Measurements from ENCODE around the gene SP1.
"Not testable (repeated sequence)": the region's sequence is repeated elsewhere in the genome, so short reads cannot be mapped to it uniquely, and the experiment has no call there.

SP1 gene

GRCh38 chr12:53410951-53411350, 31.0 kb downstream of the SP1 start:
- Histone ChIP-seq H3K4me1 (ENCODE audit: control insufficient read depth, insufficient read depth, low read length) (peaks cover 22% of the 10 kb centered on the region), H3K36me3 (ENCODE audit: control insufficient read depth, insufficient read depth, low read length) (peaks cover 36% of the 10 kb centered on the region), H3K27me3 (ENCODE audit: control insufficient read depth, insufficient read depth, low read length, poor library complexity, severe bottlenecking) (no peaks in the 10 kb centered on the region), H3K9me3 (ENCODE audit: control insufficient read depth, low read length) (no peaks in the 10 kb centered on the region), H3K4me3 (ENCODE audit: insufficient read depth, low read depth, low read length) (no peak overlapping the region), H3K27ac (ENCODE audit: insufficient read depth, low read depth, low read length, poor library complexity, severe bottlenecking) (no peak overlapping the region)
- 96 to 98% methylated on average over 5 of the region's 5 CpGs for WGBS, 2 experiments

DNA sequence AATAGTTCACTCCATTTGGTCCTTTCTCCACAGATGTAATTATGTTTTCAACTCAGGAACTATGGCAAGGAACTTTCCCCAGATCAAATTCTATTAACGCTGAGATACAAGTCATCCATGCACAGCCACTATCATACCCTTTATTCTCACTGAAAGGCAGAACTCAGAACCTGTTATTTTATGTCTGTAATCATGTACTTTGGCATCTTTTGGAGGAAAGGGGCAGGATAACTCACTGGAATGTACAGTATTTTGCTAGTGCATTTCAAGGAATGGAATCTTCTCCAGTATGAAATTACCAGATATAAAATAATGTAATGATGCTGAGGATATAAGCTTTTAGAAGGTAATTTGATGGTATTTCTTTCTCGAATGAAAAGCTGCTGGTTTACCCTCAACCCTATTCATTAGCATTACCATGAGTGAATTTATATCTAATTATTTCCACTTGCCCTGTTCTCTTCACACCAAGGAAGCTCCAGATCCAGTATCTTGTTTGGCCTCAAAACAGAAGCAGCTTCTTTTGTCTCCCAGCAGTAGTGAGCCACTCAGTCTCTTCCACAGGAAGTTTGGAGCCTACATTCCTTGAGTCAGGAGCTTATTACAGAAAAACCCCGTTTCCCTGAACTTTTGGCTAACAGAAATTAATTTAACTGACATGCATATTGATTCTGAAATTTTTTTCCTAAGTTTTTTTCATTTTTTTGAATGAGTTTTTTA, 33.7 kb downstream of the SP1 start:
- H3K9me3 ChIP-seq (ENCODE audit: control insufficient read depth, low read length) = no peaks in the 10 kb centered on the region
- no peaks in the 10 kb centered on the region for H3K27me3 ChIP-seq (ENCODE audit: control insufficient read depth, insufficient read depth, low read length, poor library complexity, severe bottlenecking)
- WGBS, 2 experiments = 89 to 98% methylated on average over 3 of the region's 3 CpGs
- peaks cover 22% of the 10 kb centered on the region for H3K4me1 ChIP-seq (ENCODE audit: control insufficient read depth, insufficient read depth, low read length)
- no peak overlapping the region for H3K4me3 ChIP-seq (ENCODE audit: insufficient read depth, low read depth, low read length)
- peaks cover 27% of the 10 kb centered on the region for H3K36me3 ChIP-seq (ENCODE audit: control insufficient read depth, insufficient read depth, low read length)
- peak overlapping the region; percentile 50 for H3K27ac ChIP-seq (ENCODE audit: insufficient read depth, low read depth, low read length, poor library complexity, severe bottlenecking)

GRCh38 chr12:53414756-53415417, 34.9 kb downstream of the SP1 start:
- Histone ChIP-seq H3K4me1 (ENCODE audit: control insufficient read depth, insufficient read depth, low read length) (peaks cover 22% of the 10 kb centered on the region), H3K9me3 (ENCODE audit: control insufficient read depth, low read length) (no peaks in the 10 kb centered on the region), H3K4me3 (ENCODE audit: insufficient read depth, low read depth, low read length) (no peak overlapping the region), H3K27ac (ENCODE audit: insufficient read depth, low read depth, low read length, poor library complexity, severe bottlenecking) (peak overlapping the region; percentile 75), H3K27me3 (ENCODE audit: control insufficient read depth, insufficient read depth, low read length, poor library complexity, severe bottlenecking) (no peaks in the 10 kb centered on the region), H3K36me3 (ENCODE audit: control insufficient read depth, insufficient read depth, low read length) (peaks cover 18% of the 10 kb centered on the region)
- 92 to 97% methylated on average over 3 of the region's 3 CpGs for WGBS, 2 experiments

DNA sequence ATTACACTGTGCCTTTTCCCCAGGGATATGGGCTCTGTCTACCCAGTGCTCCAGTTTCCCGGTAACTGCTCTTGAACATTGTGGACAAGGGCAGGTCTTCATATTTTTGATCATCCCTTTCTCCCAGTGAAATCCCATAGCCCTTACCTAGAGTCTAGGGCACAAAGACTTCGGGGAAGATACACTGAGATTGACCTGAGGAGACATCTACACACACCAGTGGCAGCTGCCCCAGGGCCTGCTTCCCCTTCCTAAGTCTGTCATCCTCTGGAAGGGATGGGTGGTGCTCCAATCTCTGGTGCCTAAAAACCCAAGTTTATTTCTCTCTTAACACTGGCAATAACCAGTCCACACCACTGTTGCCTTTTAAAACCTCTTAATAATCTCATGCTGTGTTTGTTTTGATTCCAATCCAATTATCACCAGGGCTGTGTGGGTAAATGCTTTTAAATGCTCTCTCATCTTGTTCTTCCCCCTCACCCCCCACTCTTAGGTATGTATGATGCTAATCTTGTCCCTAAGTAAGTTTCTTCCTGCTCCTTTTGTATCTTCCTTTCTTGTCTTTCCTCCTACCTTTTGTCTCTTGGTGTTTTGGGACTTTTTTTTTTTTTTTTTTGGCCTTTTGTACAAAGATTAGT, 35.9 kb downstream of the SP1 start:
- peaks cover 22% of the 10 kb centered on the region for H3K4me1 ChIP-seq (ENCODE audit: control insufficient read depth, insufficient read depth, low read length)
- not testable (repeated sequence) for H3K9me3 ChIP-seq (ENCODE audit: control insufficient read depth, low read length); H3K27me3 ChIP-seq (ENCODE audit: control insufficient read depth, insufficient read depth, low read length, poor library complexity, severe bottlenecking); H3K4me3 ChIP-seq (ENCODE audit: insufficient read depth, low read depth, low read length)
- peaks cover 11% of the 10 kb centered on the region for H3K36me3 ChIP-seq (ENCODE audit: control insufficient read depth, insufficient read depth, low read length)
- H3K27ac ChIP-seq (ENCODE audit: insufficient read depth, low read depth, low read length, poor library complexity, severe bottlenecking) = peak overlapping the region; percentile 69
- WGBS, 2 experiments = 81 to 83% methylated on average over 2 of the region's 2 CpGs

DNA sequence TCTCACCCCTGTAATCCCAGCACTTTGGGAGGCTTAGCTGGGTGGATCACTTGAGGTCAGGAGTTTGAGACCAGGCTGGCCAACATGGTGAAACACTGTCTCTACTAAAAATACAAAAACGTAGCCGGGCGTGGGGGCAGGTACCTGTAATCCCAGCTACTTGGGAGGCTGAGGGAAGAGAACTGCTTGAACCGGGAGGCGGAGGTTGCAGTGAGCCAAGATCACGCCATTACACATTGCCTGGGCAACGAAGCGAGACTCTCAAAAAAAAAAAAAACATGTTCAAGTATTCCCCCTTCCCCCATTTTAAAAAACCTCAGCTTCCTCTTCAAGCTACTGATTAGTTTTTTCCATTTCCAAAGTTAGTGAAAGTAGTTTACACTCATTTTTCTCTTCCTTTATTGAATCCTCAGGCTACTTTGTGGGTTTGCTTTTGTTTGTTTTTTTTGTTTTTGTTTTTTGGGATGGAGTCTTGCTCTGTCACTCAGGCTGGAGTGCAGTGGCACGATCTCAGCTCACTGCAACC, 37.4 kb downstream of the SP1 start:
- not testable (repeated sequence) for H3K9me3 ChIP-seq (ENCODE audit: control insufficient read depth, low read length); H3K27me3 ChIP-seq (ENCODE audit: control insufficient read depth, insufficient read depth, low read length, poor library complexity, severe bottlenecking); H3K4me3 ChIP-seq (ENCODE audit: insufficient read depth, low read depth, low read length); H3K27ac ChIP-seq (ENCODE audit: insufficient read depth, low read depth, low read length, poor library complexity, severe bottlenecking); H3K36me3 ChIP-seq (ENCODE audit: control insufficient read depth, insufficient read depth, low read length)
- H3K4me1 ChIP-seq (ENCODE audit: control insufficient read depth, insufficient read depth, low read length) = peaks cover 22% of the 10 kb centered on the region
- WGBS, 2 experiments = 95 to 97% methylated on average over 9 of the region's 9 CpGs

DNA sequence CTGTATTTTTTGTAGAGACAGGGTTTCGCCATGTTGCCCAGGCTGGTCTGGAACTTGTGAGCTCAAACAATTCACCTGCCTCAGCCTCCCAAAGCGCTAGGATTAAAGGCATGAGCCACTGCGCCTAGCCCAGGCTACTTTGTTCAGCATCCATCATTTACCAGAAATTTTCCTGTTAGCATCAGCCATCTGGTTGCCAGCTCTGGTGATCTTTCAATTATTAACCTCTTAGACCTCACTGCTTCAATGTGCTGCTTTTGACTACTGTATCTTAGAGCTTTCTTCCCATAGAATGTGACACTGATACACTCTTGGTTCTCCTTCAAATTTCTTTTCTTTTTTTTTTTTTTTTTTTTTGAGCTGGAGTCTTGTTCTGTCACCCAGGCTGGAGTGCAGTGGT, 38.2 kb downstream of the SP1 start:
- 94 to 95% methylated on average over 3 of the region's 3 CpGs for WGBS, 2 experiments
- Histone ChIP-seq H3K27ac (ENCODE audit: insufficient read depth, low read depth, low read length, poor library complexity, severe bottlenecking) (no peak overlapping the region), H3K9me3 (ENCODE audit: control insufficient read depth, low read length) (no peaks in the 10 kb centered on the region), H3K36me3 (ENCODE audit: control insufficient read depth, insufficient read depth, low read length) (no peaks in the 10 kb centered on the region), H3K27me3 (ENCODE audit: control insufficient read depth, insufficient read depth, low read length, poor library complexity, severe bottlenecking) (no peaks in the 10 kb centered on the region), H3K4me1 (ENCODE audit: control insufficient read depth, insufficient read depth, low read length) (peaks cover 19% of the 10 kb centered on the region), H3K4me3 (ENCODE audit: insufficient read depth, low read depth, low read length) (no peak overlapping the region)

DNA sequence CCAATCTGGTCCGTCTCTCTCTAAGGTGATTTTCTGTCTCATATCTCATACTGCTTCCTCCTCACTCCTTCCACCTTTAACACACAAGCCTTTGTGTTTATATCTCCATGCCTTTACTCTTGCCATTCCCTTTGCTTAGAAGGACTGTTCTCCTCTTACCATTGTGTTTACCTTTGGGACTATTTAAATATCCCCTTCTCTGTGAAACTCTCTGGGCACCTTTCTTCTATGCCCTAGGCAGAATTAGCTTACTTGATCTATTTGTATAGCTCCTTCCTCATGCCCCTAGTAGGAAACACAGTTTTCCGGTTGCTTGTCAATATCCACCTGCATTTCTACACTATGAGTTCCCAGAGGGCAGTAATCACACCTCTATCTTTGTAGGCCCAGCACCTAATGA, 39.8 kb downstream of the SP1 start:
- WGBS, 2 experiments = 89 to 92% methylated on average over 2 of the region's 2 CpGs
- H3K4me3 ChIP-seq (ENCODE audit: insufficient read depth, low read depth, low read length) = no peak overlapping the region
- no peaks in the 10 kb centered on the region for H3K36me3 ChIP-seq (ENCODE audit: control insufficient read depth, insufficient read depth, low read length)
- peaks cover 18% of the 10 kb centered on the region for H3K4me1 ChIP-seq (ENCODE audit: control insufficient read depth, insufficient read depth, low read length)
- no peaks in the 10 kb centered on the region for H3K9me3 ChIP-seq (ENCODE audit: control insufficient read depth, low read length)
- no peaks in the 10 kb centered on the region for H3K27me3 ChIP-seq (ENCODE audit: control insufficient read depth, insufficient read depth, low read length, poor library complexity, severe bottlenecking)
- H3K27ac ChIP-seq (ENCODE audit: insufficient read depth, low read depth, low read length, poor library complexity, severe bottlenecking) = no peak overlapping the region

GRCh38 chr12:53422247-53422646, 42.3 kb downstream of the SP1 start:
- not testable (repeated sequence) for H3K36me3 ChIP-seq (ENCODE audit: control insufficient read depth, insufficient read depth, low read length); H3K4me3 ChIP-seq (ENCODE audit: insufficient read depth, low read depth, low read length); H3K27ac ChIP-seq (ENCODE audit: insufficient read depth, low read depth, low read length, poor library complexity, severe bottlenecking); H3K9me3 ChIP-seq (ENCODE audit: control insufficient read depth, low read length); H3K27me3 ChIP-seq (ENCODE audit: control insufficient read depth, insufficient read depth, low read length, poor library complexity, severe bottlenecking)
- H3K4me1 ChIP-seq (ENCODE audit: control insufficient read depth, insufficient read depth, low read length) = peaks cover 19% of the 10 kb centered on the region
- 90 to 96% methylated on average over 9 to 11 of the region's 12 CpGs for WGBS, 2 experiments

- H3K27ac ChIP-seq (ENCODE audit: insufficient read depth, low read depth, low read length, poor library complexity, severe bottlenecking) = peak within 1 kb of the TSS; percentile 22
- 93 to 94% methylated on average over 1 of the region's 1 CpG for WGBS, 2 experiments
These were observed 43.6 kb downstream of the SP1 start, which contains the start of gene AMHR2 for GRCh38 chr12:53423597-53423996. Gene AMHR2 (plus strand): TSS chr12:53423855. CDS start chr12:53423935, 80 bp downstream.

More at GRCh38 chr12:53423597-53423996, 43.6 kb downstream of the SP1 start, which contains the start of gene AMHR2:
- Histone ChIP-seq H3K9me3 (ENCODE audit: control insufficient read depth, low read length) (no peaks in the 10 kb centered on the region), H3K27me3 (ENCODE audit: control insufficient read depth, insufficient read depth, low read length, poor library complexity, severe bottlenecking) (no peaks in the 10 kb centered on the region), H3K4me3 (ENCODE audit: insufficient read depth, low read depth, low read length) (no peak within 1 kb of the TSS), H3K4me1 (ENCODE audit: control insufficient read depth, insufficient read depth, low read length) (peaks cover 19% of the 10 kb centered on the region), H3K36me3 (ENCODE audit: control insufficient read depth, insufficient read depth, low read length) (no peaks in the 10 kb centered on the region)
